Muscle of back (tissue), 11 donors: ENCODE data around the gene DDN. TPM values are rescaled to one million over a fixed set of nuclear protein-coding genes. Genes with fewer than 3 reads are reported as not detected.

Experiments used
- DNase-seq, 3 donors: peaks; one replicate each; pipeline versions ENCODE4 v3.0.0 to v3.0.0-alpha.2; 2013
- polyA plus RNA-seq, 10 donors: library from polyadenylated mRNA; unstranded; fragments of 120-200 nt; gene quantifications; one replicate each; pipeline ENCODE4 v1.2.1, GENCODE V29; 2013; ENCODE audit not compliant: insufficient read length in 10 of 10

DDN gene
- polyA plus RNA-seq, 10 donors: 5.7 to 20.4 (median 15.7) TPM

- no peak for DNase-seq
These were observed 33.7 kb upstream of the DDN start for GRCh38 chr12:49032679-49033447.

GRCh38 chr12:49032276-49032675, 33.1 kb upstream of the DDN start:
- no peak for DNase-seq

GRCh38 chr12:49031573-49032161, 32.5 kb upstream of the DDN start:
- DNase-seq: peak in 2 of 3 donors; percentile 33 to 62

DNA sequence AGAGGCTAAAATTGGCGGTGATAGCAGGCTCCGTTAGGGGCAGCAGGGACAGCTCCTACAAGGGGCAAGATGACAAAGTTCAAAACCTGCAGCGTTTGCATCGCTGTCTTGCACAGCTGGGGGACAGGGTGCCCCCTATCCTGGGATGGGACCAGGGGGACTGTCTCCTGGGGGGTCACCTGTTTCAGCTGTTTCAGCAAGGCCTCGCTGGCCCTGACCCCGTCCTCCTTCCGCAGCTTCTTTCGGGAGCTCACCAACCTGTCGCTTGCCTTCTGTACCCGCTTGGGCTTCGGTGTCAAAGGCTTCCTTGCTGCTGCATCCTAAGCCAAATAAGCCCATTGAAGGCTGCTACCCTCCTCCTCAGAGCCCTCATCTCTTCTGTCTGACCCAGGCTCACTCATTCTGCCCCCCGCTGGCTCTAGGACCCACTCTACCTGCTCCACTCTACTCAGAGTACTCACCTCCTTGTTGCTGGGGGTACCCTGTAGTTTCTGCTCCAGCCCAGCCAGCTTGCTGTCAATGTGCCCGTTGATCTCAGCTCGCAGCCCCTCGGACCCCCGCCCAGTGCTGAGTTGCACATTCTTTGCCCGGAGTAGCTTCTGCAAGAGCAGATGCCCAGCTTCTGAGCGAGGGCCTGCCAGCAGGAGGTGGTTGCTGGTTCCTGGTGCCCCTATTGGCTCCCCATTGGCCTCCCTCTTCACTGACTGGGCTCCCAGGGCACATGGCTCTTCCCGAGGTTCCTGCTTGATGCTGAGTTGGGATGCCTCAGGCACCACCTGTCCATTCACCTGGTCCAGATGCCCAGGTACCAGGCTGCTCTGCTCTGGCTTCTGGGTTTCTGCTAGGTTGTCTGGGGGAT, 31.8 kb upstream of the DDN start:
- no peak for DNase-seq

GRCh38 chr12:49030119-49030518, 30.9 kb upstream of the DDN start:
- no peak for DNase-seq

DNA sequence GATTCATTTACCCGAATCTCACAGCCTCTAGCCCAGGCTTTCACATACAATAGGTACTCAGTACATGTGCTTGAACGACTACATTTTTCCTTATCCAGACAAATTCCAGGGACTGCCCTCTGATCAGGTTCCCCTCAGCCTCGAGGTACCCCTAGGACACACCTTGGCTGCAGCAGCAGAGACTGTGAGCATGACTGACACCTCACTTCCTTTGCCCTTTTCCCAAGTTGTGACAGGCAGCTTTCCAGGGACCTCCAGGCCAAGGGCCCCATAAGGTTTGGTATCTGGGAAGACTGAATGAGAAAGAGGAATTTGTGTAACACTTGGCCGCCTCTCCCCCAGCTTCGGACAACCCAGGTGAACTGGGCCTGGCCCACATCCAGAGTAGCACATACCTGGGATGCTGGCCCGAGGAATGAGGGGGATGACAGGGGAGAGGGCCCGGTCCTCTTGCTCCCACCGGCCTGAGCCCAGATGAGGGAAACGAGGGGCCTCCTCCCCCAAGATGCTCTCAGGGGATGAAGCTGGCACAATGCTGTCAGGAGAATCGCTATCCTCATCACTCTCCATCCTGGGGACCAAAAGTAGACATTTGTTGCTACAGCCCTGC, 29.6 kb upstream of the DDN start:
- DNase-seq: no peak

GRCh38 chr12:49027846-49028555, 28.8 kb upstream of the DDN start:
- no peak for DNase-seq

GRCh38 chr12:49026678-49027480, 27.7 kb upstream of the DDN start:
- no peak for DNase-seq

DNA sequence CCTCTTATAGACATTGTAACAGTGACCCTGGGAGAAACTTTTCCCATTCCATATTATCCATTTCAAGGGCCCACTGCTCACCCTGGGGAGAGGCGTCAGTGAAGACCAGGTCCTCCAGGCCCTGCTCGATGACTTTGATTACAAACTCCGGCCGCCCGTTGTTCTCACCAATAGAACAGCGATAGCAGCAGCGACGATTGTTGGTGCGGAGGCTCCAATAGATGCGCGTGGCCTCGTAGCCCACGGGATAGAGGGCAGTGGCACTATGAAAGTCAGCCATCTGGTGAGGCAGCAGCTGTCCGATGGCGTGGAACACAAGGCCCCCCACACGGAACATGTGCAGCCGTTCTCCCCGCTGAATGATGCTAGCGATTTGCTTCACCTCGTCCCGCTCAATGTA, 26.9 kb upstream of the DDN start:
- DNase-seq: no peak

DNA sequence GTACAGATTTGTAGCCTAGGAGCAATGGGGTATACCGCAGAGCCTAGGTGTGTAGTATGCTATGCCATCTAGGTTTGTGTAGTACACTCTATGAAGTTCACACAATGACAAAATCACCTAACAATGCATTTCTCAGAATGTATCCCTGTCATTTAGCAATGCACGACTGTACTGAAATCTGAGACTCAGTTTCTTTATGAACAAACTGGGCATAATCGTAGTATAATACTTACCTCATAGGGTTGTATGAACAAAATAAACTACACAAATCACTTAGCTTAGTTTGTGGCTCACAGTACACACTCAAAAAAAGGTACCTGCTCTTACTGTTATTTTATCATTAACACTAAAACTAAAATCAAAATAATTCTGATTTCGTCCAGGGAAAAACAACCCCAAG, 26.3 kb upstream of the DDN start:
- DNase-seq: no peak

DNA sequence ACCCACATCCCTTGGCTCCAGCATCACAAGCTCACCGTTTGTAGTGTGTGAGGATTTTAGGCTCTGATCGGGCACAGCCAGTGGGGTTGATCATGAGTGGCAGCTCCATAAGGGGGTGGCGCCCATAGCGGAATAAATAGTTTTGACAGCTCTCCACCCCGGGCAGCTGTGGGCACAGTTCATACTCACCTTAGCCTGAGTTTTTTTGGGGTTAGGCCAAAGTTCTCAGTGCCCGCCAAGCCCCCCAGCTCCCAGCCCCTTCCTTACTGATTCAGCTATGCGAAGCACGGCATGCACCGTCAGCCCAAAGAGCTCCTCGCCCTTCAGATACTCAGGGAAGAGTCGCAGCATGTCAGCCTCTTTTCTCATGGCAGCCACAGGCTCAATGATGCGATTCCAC, 25.4 kb upstream of the DDN start:
- no peak for DNase-seq

- no peak for DNase-seq
These were observed 24.6 kb upstream of the DDN start for GRCh38 chr12:49023812-49024211.

GRCh38 chr12:49022558-49023178, 23.5 kb upstream of the DDN start:
- no peak for DNase-seq

- DNase-seq: no peak
These were observed 22.2 kb upstream of the DDN start for GRCh38 chr12:49021292-49021915.

DNA sequence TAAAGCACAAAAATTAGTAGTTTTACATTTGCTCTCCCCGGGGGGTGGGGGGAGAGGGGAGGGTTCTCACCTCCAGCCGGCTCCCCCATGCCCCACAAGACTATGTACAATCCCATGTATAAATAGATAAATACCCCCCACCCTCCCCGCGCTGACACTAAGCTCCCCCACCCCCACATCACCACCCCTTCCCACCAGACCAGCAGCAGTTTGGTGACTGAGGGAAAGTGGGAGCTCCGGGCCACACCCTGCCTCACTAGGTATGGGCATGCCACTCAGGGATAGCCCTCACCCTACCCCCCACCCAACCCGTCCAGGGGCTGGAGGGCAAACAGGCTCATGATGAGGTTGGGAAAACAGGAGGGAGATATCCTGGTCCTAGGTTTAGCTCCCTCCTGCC, 21.3 kb upstream of the DDN start:
- no peak for DNase-seq

- DNase-seq: peak in 1 of 3 donors; percentile 64
These were observed 20.5 kb upstream of the DDN start for GRCh38 chr12:49019443-49020324.

DNA sequence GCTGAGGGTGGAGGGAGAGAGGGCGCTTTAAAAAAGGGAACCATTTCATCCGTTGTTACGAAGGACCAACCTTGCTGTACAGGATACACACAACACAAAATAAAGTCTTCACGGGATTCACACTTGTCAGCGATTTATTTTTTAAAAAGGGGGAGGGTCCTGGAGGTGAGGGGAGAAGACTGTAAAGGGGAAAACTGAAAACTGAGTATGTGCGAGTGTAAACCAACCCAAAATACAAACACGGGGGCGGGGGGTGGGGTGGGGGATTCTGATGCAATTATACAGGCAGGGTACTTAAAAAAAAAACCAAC, 19.9 kb upstream of the DDN start:
- no peak for DNase-seq

- peak; percentile 98 to 99 (median 99) for DNase-seq
These were observed 19.3 kb upstream of the DDN start, which contains the start of gene PRKAG1 for GRCh38 chr12:49018261-49019119. PRKAG1 (minus strand) TSS chr12:49018776; CDS start chr12:49018740, 36 bp downstream.
